ENCODE measurements around the gene HMCN2.

DNA sequence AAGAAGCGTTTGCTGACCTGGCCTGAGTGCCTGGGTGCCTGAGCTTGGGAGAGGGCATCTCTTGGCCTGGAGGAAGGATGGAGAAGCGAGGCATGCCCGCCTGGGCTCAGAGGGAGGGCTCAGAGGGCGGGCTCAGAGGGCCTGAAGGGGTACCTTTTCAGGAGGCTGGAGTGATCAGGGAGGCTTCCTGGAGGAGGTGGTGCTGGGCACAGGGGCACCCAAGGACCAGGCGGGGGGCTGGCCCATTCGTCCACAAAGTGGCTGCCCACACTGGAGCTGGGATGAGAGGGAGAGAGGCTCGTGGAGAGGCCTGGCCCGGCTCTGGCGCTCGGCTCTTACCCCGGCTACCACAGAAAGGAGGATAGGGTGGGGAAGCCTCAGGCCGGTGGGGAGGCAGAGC, 212.0 kb downstream of the HMCN2 start:
- TF ChIP-seq, protein P1, sequence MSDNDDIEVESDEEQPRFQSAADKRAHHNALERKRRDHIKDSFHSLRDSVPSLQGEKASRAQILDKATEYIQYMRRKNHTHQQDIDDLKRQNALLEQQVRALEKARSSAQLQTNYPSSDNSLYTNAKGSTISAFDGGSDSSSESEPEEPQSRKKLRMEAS (IDR thresholded peaks at IDR 0.05; ENCODE audit: insufficient read depth, insufficient read length), result no peak
- TF ChIP-seq, protein P2, sequence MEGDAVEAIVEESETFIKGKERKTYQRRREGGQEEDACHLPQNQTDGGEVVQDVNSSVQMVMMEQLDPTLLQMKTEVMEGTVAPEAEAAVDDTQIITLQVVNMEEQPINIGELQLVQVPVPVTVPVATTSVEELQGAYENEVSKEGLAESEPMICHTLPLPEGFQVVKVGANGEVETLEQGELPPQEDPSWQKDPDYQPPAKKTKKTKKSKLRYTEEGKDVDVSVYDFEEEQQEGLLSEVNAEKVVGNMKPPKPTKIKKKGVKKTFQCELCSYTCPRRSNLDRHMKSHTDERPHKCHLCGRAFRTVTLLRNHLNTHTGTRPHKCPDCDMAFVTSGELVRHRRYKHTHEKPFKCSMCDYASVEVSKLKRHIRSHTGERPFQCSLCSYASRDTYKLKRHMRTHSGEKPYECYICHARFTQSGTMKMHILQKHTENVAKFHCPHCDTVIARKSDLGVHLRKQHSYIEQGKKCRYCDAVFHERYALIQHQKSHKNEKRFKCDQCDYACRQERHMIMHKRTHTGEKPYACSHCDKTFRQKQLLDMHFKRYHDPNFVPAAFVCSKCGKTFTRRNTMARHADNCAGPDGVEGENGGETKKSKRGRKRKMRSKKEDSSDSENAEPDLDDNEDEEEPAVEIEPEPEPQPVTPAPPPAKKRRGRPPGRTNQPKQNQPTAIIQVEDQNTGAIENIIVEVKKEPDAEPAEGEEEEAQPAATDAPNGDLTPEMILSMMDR (IDR thresholded peaks at IDR 0.05; ENCODE audit: extremely low read depth in 1 of 2, insufficient read depth in 1 of 2, low read depth in 1 of 2, low read length in 2 of 2), result no peak
- TF ChIP-seq POLR2A (IDR thresholded peaks at IDR 0.05; ENCODE audit: low read depth, low read length) (no peak), FOS (IDR thresholded peaks at IDR 0.05; ENCODE audit: borderline replicate concordance, insufficient read depth, low read length) (no peak), EZH2 (IDR thresholded peaks at IDR 0.05; ENCODE audit: borderline replicate concordance, low read depth, low read length, severe bottlenecking) (no peak), JUN (IDR thresholded peaks at IDR 0.05; ENCODE audit: borderline replicate concordance, insufficient read depth, insufficient read length, low read depth) (no peak), POLR2AphosphoS5 (IDR thresholded peaks at IDR 0.05; ENCODE audit: insufficient read depth, low read depth, low read length) (no peak), GATA2 (IDR thresholded peaks at IDR 0.05; ENCODE audit: insufficient read depth, insufficient read length, low read depth, low read length) (no peak)
